ENCODE data around the gene OSBPL5. TPM values are rescaled to one million over a fixed set of nuclear protein-coding genes. Genes with fewer than 3 reads are reported as not detected.
A peak's percentile ranks its signal among the peaks of the same experiment; 100 is the strongest.

Gene OSBPL5
- total RNA-seq, 3 donors from 2014 or later (not counting 1 experiment from before 2014, with no cell fraction given) = 375 to 522 (median 377) TPM

GRCh38 chr11:3130269-3131071 lies 34.6 kb downstream of the OSBPL5 start:
- ATAC-seq (no peak), DNase-seq (no peak)
- no peaks in the 10 kb centered on the region for H3K27me3 Mint-ChIP-seq (ENCODE audit: low read depth in 2 of 2)
- H3K9me3 Mint-ChIP-seq = peaks cover 0 to 4% of the 10 kb centered on the region in 2 donors
- H3K27me3 ChIP-seq (ENCODE audit: control insufficient read depth, insufficient read depth, low read length) = no peaks in the 10 kb centered on the region
- H3K27ac ChIP-seq (ENCODE audit: low read length) = peak overlapping the region; percentile 0
- no peak overlapping the region for H3K4me3 Mint-ChIP-seq
- peaks cover 18% of the 10 kb centered on the region for H3K36me3 ChIP-seq (ENCODE audit: control insufficient read depth, insufficient read depth, low read length)
- peaks cover 93% of the 10 kb centered on the region for H3K4me1 ChIP-seq (ENCODE audit: control insufficient read depth, insufficient read depth, low read length)
- intact Hi-C loops (cut with micrococcal nuclease) = no loop called here
- 90% methylated on average over 14 of the region's 14 CpGs for WGBS (ENCODE audit: insufficient coverage)
- H3K4me3 ChIP-seq (ENCODE audit: low read length) = no peak overlapping the region
- no peaks in the 10 kb centered on the region for H3K9me3 ChIP-seq (ENCODE audit: control insufficient read depth, insufficient read depth, low read length)
- H3K36me3 Mint-ChIP-seq = no peaks in the 10 kb centered on the region
- H3K27ac Mint-ChIP-seq = peak overlapping the region; percentile 80 to 93
- no peak for TF ChIP-seq CTCF (IDR thresholded peaks at IDR 0.05)
- peaks cover 55 to 86% of the 10 kb centered on the region in 2 donors for H3K4me1 Mint-ChIP-seq

GRCh38 chr11:3129591-3130268 lies 35.4 kb downstream of the OSBPL5 start:
- Histone ChIP-seq H3K4me3 (ENCODE audit: low read length) (no peak overlapping the region), H3K36me3 (ENCODE audit: control insufficient read depth, insufficient read depth, low read length) (peaks cover 24% of the 10 kb centered on the region), H3K27ac (ENCODE audit: low read length) (peak overlapping the region; percentile 0), H3K4me1 (ENCODE audit: control insufficient read depth, insufficient read depth, low read length) (peaks cover 91% of the 10 kb centered on the region), H3K9me3 (ENCODE audit: control insufficient read depth, insufficient read depth, low read length) (no peaks in the 10 kb centered on the region), H3K27me3 (ENCODE audit: control insufficient read depth, insufficient read depth, low read length) (no peaks in the 10 kb centered on the region)
- H3K27me3 Mint-ChIP-seq (ENCODE audit: low read depth in 2 of 2) = no peaks in the 10 kb centered on the region
- no peaks in the 10 kb centered on the region for H3K36me3 Mint-ChIP-seq
- WGBS (ENCODE audit: insufficient coverage) = 74% methylated on average over 21 of the region's 21 CpGs
- DNase-seq (no peak), ATAC-seq (no peak)
- TF ChIP-seq CTCF (IDR thresholded peaks at IDR 0.05) = no peak
- intact Hi-C loops (cut with micrococcal nuclease) = no loop called here
- peak overlapping the region; percentile 4 for H3K4me3 Mint-ChIP-seq
- H3K27ac Mint-ChIP-seq = peak overlapping the region; percentile 69 to 93
- peaks cover 0 to 4% of the 10 kb centered on the region in 2 donors for H3K9me3 Mint-ChIP-seq
- peaks cover 55 to 85% of the 10 kb centered on the region in 2 donors for H3K4me1 Mint-ChIP-seq

GRCh38 chr11:3129181-3129590 lies 35.9 kb downstream of the OSBPL5 start:
- Histone ChIP-seq H3K9me3 (ENCODE audit: control insufficient read depth, insufficient read depth, low read length) (no peaks in the 10 kb centered on the region), H3K4me1 (ENCODE audit: control insufficient read depth, insufficient read depth, low read length) (peaks cover 91% of the 10 kb centered on the region), H3K4me3 (ENCODE audit: low read length) (no peak overlapping the region), H3K27me3 (ENCODE audit: control insufficient read depth, insufficient read depth, low read length) (no peaks in the 10 kb centered on the region), H3K36me3 (ENCODE audit: control insufficient read depth, insufficient read depth, low read length) (peaks cover 29% of the 10 kb centered on the region), H3K27ac (ENCODE audit: low read length) (no peak overlapping the region)
- Mint-ChIP-seq H3K27me3 (ENCODE audit: low read depth in 2 of 2) (no peaks in the 10 kb centered on the region), H3K9me3 (peaks cover 0 to 4% of the 10 kb centered on the region in 2 donors), H3K4me3 (no peak overlapping the region), H3K27ac (peak overlapping the region; percentile 63 to 69), H3K36me3 (no peaks in the 10 kb centered on the region), H3K4me1 (peaks cover 61 to 85% of the 10 kb centered on the region in 2 donors)
- no peak for TF ChIP-seq CTCF (IDR thresholded peaks at IDR 0.05)
- intact Hi-C loops (cut with micrococcal nuclease) = no loop called here
- WGBS (ENCODE audit: insufficient coverage) = 89% methylated on average over 10 of the region's 10 CpGs
- ATAC-seq = no peak
- no peak for DNase-seq
